ENCODE results near the gene CAMSAP3. TPM values are rescaled to one million over a fixed set of nuclear protein-coding genes. Genes with fewer than 3 reads are reported as not detected.

Gene CAMSAP3, protein sequence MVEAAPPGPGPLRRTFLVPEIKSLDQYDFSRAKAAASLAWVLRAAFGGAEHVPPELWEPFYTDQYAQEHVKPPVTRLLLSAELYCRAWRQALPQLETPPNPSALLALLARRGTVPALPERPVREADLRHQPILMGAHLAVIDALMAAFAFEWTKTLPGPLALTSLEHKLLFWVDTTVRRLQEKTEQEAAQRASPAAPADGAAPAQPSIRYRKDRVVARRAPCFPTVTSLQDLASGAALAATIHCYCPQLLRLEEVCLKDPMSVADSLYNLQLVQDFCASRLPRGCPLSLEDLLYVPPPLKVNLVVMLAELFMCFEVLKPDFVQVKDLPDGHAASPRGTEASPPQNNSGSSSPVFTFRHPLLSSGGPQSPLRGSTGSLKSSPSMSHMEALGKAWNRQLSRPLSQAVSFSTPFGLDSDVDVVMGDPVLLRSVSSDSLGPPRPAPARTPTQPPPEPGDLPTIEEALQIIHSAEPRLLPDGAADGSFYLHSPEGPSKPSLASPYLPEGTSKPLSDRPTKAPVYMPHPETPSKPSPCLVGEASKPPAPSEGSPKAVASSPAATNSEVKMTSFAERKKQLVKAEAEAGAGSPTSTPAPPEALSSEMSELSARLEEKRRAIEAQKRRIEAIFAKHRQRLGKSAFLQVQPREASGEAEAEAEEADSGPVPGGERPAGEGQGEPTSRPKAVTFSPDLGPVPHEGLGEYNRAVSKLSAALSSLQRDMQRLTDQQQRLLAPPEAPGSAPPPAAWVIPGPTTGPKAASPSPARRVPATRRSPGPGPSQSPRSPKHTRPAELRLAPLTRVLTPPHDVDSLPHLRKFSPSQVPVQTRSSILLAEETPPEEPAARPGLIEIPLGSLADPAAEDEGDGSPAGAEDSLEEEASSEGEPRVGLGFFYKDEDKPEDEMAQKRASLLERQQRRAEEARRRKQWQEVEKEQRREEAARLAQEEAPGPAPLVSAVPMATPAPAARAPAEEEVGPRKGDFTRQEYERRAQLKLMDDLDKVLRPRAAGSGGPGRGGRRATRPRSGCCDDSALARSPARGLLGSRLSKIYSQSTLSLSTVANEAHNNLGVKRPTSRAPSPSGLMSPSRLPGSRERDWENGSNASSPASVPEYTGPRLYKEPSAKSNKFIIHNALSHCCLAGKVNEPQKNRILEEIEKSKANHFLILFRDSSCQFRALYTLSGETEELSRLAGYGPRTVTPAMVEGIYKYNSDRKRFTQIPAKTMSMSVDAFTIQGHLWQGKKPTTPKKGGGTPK
- total RNA-seq: under 1 TPM; 0.11 to 0.42 (median 0.18) TPM

DNA sequence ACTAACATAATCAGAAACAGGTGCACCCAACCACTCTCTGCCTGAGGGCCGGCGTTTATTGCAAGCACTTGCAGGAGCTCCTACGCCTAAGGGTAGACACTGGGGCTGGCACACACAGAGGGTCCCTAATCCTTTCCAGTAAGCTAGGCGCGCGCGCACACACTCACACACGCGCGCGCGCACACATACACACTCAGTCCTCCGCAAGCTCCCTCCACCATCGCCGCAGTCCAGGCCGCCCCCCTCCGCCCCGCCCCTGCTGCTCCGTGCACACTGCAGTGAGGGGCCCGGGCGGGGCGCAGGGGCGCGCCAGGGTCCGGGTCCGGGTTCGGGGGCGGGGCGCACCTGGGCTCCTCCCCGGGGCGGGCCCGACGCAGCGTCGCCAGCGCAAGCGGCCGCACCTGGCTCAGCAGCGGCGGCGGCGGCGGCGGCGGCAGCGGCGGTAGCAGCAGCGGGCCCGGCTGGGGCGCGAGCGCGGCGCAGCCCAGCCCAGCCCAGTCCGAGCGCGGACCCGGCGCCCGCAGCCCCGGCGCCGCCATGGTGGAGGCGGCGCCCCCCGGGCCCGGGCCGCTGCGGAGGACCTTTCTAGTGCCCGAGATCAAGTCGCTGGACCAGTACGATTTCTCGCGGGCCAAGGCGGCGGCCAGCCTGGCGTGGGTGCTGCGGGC is at the start of gene CAMSAP3:
Gene CAMSAP3 (plus strand): TSS at position 398 of the 668 bp plus-strand sequence. CDS start 140 bp downstream, at position 538.
- Histone ChIP-seq H3K4me3 (peak within 1 kb of the TSS; percentile 24 to 54 (median 37)), H3K27ac (replicated peaks in 1 of 4) (no peak within 1 kb of the TSS), H3K36me3 (no peaks in the 10 kb centered on the region), H3K27me3 (peaks cover 4 to 85% (median 16%) of the 10 kb centered on the region in 4 donors), H3K4me1 (peaks cover 0 to 17% (median 11%) of the 10 kb centered on the region in 4 donors), H3K9me3 (no peaks in the 10 kb centered on the region)
- 2% methylated on average over 24 of the region's 78 CpGs for WGBS
- no peak for DNase-seq (ENCODE audit: extremely low spot score)
- no peak for TF ChIP-seq POLR2AphosphoS5 (IDR thresholded peaks at IDR 0.05)
- intact Hi-C loops (cut with DNase I): no loop called here

DNA sequence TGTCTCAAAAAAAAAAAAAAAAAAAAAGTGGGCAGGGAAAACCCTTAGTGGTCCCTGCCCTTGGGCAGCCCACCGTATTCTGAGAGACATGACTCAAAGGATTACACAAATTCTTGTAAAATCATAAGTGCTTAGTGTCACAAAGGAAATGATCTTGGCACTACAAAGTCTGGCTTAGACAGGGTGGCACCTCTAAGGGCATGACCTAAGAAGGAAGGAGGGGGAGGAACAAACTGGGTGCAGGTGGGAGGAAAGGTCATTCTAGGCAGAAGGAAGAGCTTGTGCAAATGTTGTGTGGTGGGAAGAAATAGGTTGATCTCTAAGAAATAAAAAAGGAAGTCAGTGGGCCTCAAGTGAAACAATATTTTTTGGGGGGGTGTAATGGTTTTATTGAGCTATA is 49.8 kb upstream of the CAMSAP3 start:
- no peak for DNase-seq (ENCODE audit: extremely low spot score)
- peaks cover 1 to 4% (median 3%) of the 10 kb centered on the region in 4 donors for H3K4me1 ChIP-seq
- no peaks in the 10 kb centered on the region for H3K9me3 ChIP-seq
- H3K4me3 ChIP-seq: no peak overlapping the region
- H3K27ac ChIP-seq (replicated peaks in 1 of 4): no peak overlapping the region
- intact Hi-C loops (cut with DNase I): no loop called here
- WGBS: 67% methylated on average over 1 of the region's 1 CpG
- H3K27me3 ChIP-seq: no peaks in the 10 kb centered on the region
- TF ChIP-seq POLR2A (IDR thresholded peaks at IDR 0.05; ENCODE audit: low read depth) (no peak), EP300 (IDR thresholded peaks at IDR 0.05) (no peak), POLR2AphosphoS5 (IDR thresholded peaks at IDR 0.05) (no peak)
- TF ChIP-seq, protein P1, sequence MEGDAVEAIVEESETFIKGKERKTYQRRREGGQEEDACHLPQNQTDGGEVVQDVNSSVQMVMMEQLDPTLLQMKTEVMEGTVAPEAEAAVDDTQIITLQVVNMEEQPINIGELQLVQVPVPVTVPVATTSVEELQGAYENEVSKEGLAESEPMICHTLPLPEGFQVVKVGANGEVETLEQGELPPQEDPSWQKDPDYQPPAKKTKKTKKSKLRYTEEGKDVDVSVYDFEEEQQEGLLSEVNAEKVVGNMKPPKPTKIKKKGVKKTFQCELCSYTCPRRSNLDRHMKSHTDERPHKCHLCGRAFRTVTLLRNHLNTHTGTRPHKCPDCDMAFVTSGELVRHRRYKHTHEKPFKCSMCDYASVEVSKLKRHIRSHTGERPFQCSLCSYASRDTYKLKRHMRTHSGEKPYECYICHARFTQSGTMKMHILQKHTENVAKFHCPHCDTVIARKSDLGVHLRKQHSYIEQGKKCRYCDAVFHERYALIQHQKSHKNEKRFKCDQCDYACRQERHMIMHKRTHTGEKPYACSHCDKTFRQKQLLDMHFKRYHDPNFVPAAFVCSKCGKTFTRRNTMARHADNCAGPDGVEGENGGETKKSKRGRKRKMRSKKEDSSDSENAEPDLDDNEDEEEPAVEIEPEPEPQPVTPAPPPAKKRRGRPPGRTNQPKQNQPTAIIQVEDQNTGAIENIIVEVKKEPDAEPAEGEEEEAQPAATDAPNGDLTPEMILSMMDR (IDR thresholded peaks at IDR 0.05): no peak
- H3K36me3 ChIP-seq: peaks cover 38 to 81% (median 58%) of the 10 kb centered on the region in 4 donors

DNA sequence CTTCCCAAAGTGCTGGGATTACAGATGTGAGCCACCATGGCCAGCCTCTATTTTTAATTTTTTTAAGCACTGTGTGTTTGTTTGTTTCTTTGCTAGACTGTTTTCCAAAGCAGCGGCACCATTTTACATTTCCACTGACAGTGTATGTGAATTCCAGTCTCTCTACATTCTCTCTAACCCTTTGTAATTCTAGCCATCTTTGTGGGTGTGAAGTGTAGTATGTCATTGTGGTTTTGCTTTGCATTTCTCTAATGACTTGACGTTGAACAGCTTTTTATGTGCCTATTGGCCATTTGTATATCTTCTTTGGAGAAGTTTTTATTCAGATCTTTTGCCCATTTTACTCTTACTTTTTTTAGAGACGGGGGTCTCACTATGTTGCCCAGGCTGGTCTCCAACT is 48.5 kb upstream of the CAMSAP3 start:
- TF ChIP-seq EP300 (IDR thresholded peaks at IDR 0.05): no peak
- TF ChIP-seq, protein P1 (IDR thresholded peaks at IDR 0.05): no peak
- no peak for TF ChIP-seq POLR2AphosphoS5 (IDR thresholded peaks at IDR 0.05)
- TF ChIP-seq POLR2A (IDR thresholded peaks at IDR 0.05; ENCODE audit: low read depth): no peak
- Histone ChIP-seq H3K27ac (replicated peaks in 1 of 4) (no peak overlapping the region), H3K9me3 (no peaks in the 10 kb centered on the region), H3K4me1 (peaks cover 5 to 15% (median 13%) of the 10 kb centered on the region in 4 donors), H3K27me3 (no peaks in the 10 kb centered on the region), H3K4me3 (no peak overlapping the region), H3K36me3 (peaks cover 26 to 77% (median 52%) of the 10 kb centered on the region in 4 donors)
- no peak for DNase-seq (ENCODE audit: extremely low spot score)
- intact Hi-C loops (cut with DNase I): no loop called here
- 88% methylated on average over 3 of the region's 3 CpGs for WGBS

DNA sequence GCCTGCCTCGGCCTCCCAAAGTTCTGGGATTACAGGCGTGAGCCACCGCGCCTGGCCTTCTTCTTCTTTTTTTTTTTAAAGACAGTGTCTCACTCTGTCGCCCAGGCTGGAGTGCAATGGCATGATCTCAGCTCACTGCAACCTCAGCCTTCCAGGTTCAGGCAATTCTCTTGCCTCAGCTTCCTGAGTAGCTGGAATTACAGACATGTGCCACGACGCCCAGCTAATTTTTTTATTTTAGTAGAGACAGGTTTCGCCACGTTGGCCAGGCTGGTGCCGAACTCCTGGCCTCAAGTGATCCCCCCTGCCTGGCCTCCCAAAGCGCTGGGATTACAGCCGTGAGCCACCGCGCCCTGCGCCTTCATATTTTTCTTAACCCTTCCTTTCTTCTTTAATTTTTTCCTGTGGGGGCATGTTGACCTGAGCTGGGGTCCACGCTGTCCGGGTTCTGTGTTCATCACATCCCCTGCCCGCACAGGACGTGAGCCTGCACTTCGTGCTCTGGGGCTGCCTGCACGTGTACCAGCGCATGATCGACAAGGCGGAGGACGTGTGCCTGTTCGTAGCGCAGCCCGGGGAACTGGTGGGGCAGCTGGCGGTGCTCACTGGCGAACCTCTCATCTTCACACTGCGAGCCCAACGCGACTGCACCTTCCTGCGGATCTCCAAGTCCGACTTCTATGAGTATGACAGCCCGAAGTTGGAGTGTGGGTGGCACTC is 46.1 kb upstream of the CAMSAP3 start:
- peaks cover 21 to 74% (median 50%) of the 10 kb centered on the region in 4 donors for H3K36me3 ChIP-seq
- TF ChIP-seq, protein P1 (IDR thresholded peaks at IDR 0.05): no peak
- TF ChIP-seq POLR2AphosphoS5 (IDR thresholded peaks at IDR 0.05) (no peak), POLR2A (IDR thresholded peaks at IDR 0.05; ENCODE audit: low read depth) (no peak), EP300 (IDR thresholded peaks at IDR 0.05) (no peak)
- WGBS: 92% methylated on average over 36 of the region's 36 CpGs
- H3K9me3 ChIP-seq: no peaks in the 10 kb centered on the region
- H3K4me3 ChIP-seq: no peak overlapping the region
- DNase-seq (ENCODE audit: extremely low spot score): no peak
- H3K27ac ChIP-seq (replicated peaks in 1 of 4): no peak overlapping the region
- peaks cover 5 to 15% (median 13%) of the 10 kb centered on the region in 4 donors for H3K4me1 ChIP-seq
- intact Hi-C loops (cut with DNase I): no loop called here
- H3K27me3 ChIP-seq: no peaks in the 10 kb centered on the region

All from esophagus muscularis mucosa (tissue), 4 donors.